ENCODE measurements around the gene COL26A1. TPM values are rescaled to one million over a fixed set of nuclear protein-coding genes. Genes with fewer than 3 reads are reported as not detected.

Gene COL26A1
- total and polyA plus RNA-seq, 7 experiments from 2014 or later, result 0.24 TPM; not detected in 6

DNA sequence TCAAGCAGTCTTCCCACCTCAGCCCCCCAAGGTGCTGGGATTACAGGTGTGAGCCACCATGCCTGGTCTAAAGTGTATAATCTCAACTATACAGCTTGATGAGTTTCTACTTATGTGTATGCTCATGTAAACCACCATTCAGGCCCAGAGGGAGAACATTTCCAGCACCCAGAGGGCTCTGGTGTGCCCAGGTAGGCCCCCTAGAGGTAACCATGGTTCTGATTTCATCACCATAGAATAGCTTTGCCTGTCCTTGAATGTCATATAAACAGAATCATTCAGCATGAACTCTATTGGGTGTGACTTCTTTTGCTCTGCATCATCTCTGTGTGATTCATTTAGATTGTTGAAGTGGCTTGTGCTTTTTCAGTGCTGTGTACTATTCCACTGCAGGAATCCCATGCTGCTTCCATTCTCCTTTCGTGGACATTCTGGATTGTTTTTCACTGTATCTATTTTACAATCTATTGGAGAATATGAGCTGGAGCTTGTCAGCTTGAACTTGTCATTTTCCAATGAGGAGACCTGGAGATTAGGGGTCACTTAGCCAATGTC is 35.2 kb downstream of the COL26A1 start:
- CTCF ChIA-PET, result interaction anchor here (2.0 kb wide), 1 partner anchor 13 kb away, joined by 7 read pairs; no protein-coding TSS in a partner anchor
- Mint-ChIP-seq H3K36me3 (no peaks in the 10 kb centered on the region), H3K4me1 (peaks cover 0 to 14% (median 6%) of the 10 kb centered on the region in 7 donors), H3K9me3 (peaks cover 0 to 4% (median 0%) of the 10 kb centered on the region in 11 donors), H3K27ac (peak overlapping the region in 1 of 9 donors; percentile 30), H3K4me3 (no peak overlapping the region), H3K27me3 (peaks cover 0 to 24% (median 13%) of the 10 kb centered on the region in 5 donors)
- H3K27ac ChIP-seq (ENCODE audit: low read depth, low read length), result no peak overlapping the region
- DNase-seq (no peak), ATAC-seq (no peak)
- H3K4me3 ChIP-seq (ENCODE audit: low read length), result no peak overlapping the region
- POLR2A ChIA-PET, result interaction anchor here (0.6 kb wide), 1 partner anchor 73 kb away, joined by 3 read pairs; no protein-coding TSS in a partner anchor
- H3K4me1 ChIP-seq (ENCODE audit: control insufficient read depth in 2 of 2, insufficient read depth in 2 of 2, low read length in 2 of 2), result no peaks in the 10 kb centered on the region
- intact Hi-C loops (cut with micrococcal nuclease), result no loop called here
- H3K36me3 ChIP-seq (ENCODE audit: control insufficient read depth in 2 of 3, insufficient read depth in 3 of 3, low read length in 3 of 3), result no peaks in the 10 kb centered on the region
- H3K27me3 ChIP-seq (ENCODE audit: control insufficient read depth in 2 of 2, insufficient read depth in 2 of 2, low read length in 2 of 2), result no peaks in the 10 kb centered on the region
- no peaks in the 10 kb centered on the region for H3K9me3 ChIP-seq (ENCODE audit: control insufficient read depth in 2 of 3, low read length in 3 of 3)

DNA sequence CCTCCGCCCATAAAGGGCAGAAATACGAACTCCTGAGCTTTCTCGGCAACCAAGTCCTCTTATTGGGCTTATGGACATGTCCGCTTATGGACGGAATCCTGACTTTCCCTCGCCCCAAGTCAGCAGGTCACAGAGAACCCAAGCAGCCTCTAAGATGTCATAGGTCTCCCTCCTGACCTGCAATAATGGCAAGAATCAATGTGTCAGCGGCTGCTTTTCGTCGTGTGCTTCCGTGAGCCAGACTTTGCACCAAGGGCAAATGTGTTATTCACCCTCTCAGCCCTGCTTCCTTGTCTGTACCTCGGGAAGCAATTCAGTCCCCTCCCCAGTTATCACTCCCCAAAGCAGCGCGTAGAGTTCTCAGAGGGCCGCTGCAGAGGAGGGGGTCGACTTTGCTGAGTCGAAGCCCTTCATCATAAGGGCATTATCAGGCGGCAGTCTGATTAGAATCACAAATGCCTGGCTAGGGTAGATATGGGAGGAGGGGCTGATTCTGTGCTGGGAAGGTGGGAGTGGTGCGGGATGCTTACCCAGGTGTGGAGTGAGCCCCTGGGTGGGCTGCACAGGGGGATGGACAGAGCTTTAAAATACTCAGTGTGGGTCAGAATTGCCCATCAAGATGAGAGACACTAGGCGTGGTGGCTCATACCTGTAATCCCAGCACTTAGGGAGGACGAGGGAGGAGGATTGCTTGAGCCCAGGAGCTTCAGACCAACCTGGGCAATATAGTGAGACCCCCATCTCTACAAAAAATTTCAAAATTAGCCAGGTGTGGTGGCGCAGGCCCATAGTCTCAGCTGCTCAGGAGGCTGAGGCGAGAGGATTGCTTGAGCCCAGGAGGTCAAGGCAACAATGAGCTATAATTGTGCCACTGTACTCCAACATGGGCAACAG is 36.0 kb downstream of the COL26A1 start:
- CTCF ChIA-PET, result interaction anchor here (2.0 kb wide), 1 partner anchor 13 kb away, joined by 7 read pairs; no protein-coding TSS in a partner anchor
- H3K4me1 Mint-ChIP-seq, result peaks cover 0 to 8% (median 0%) of the 10 kb centered on the region in 7 donors

DNA sequence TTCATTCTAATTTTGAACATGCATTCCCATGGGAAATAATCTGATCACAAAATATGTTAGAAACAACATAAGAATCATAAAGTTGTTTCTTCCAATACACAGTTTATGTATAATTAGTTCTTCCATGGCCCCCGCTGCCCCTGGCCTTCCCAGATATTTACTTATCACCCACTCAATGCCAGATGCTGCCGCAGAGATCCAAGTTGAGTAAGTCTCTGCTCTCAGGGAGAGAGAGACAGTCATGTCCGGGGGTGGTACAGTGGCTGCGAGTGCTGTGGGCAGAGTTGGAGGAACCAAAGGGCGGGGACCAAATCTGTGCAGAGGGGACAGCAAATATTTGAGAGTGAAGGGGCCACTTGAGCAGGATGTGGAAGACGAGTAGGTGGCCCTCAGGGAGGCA is 37.1 kb downstream of the COL26A1 start:
- H3K36me3 ChIP-seq (ENCODE audit: control insufficient read depth in 2 of 3, insufficient read depth in 3 of 3, low read length in 3 of 3), result no peaks in the 10 kb centered on the region
- Mint-ChIP-seq H3K4me1 (peaks cover 0 to 8% (median 0%) of the 10 kb centered on the region in 7 donors), H3K27ac (peak overlapping the region in 1 of 9 donors; percentile 77), H3K36me3 (no peaks in the 10 kb centered on the region), H3K4me3 (no peak overlapping the region), H3K9me3 (peaks cover 0 to 4% (median 0%) of the 10 kb centered on the region in 11 donors), H3K27me3 (peaks cover 0 to 26% (median 14%) of the 10 kb centered on the region in 5 donors)
- intact Hi-C loops (cut with micrococcal nuclease), result no loop called here
- ChIA-PET POLR2A (no interaction called here), CTCF (interaction anchor here (2.0 kb wide), 1 partner anchor 11 kb away, joined by 7 read pairs; no protein-coding TSS in a partner anchor)
- H3K4me1 ChIP-seq (ENCODE audit: control insufficient read depth in 2 of 2, insufficient read depth in 2 of 2, low read length in 2 of 2), result no peaks in the 10 kb centered on the region
- ATAC-seq (no peak), DNase-seq (no peak)
- H3K27me3 ChIP-seq (ENCODE audit: control insufficient read depth in 2 of 2, insufficient read depth in 2 of 2, low read length in 2 of 2), result no peaks in the 10 kb centered on the region
- H3K4me3 ChIP-seq (ENCODE audit: low read length), result no peak overlapping the region
- H3K27ac ChIP-seq (ENCODE audit: low read depth, low read length), result no peak overlapping the region
- H3K9me3 ChIP-seq (ENCODE audit: control insufficient read depth in 2 of 3, low read length in 3 of 3), result no peaks in the 10 kb centered on the region

More for the DNA sequence above, 36.0 kb downstream of the COL26A1 start:
- Histone ChIP-seq H3K9me3 (ENCODE audit: control insufficient read depth in 2 of 3, low read length in 3 of 3) (no peaks in the 10 kb centered on the region), H3K27me3 (ENCODE audit: control insufficient read depth in 2 of 2, insufficient read depth in 2 of 2, low read length in 2 of 2) (no peaks in the 10 kb centered on the region), H3K4me1 (ENCODE audit: control insufficient read depth in 2 of 2, insufficient read depth in 2 of 2, low read length in 2 of 2) (no peaks in the 10 kb centered on the region), H3K36me3 (ENCODE audit: control insufficient read depth in 2 of 3, insufficient read depth in 3 of 3, low read length in 3 of 3) (no peaks in the 10 kb centered on the region), H3K27ac (ENCODE audit: low read depth, low read length) (no peak overlapping the region), H3K4me3 (ENCODE audit: low read length) (no peak overlapping the region)
- POLR2A ChIA-PET, result no interaction called here
- no peak for DNase-seq
- ATAC-seq, result no peak
- no peaks in the 10 kb centered on the region for H3K36me3 Mint-ChIP-seq
- peaks cover 0 to 4% (median 0%) of the 10 kb centered on the region in 11 donors for H3K9me3 Mint-ChIP-seq
- H3K27ac Mint-ChIP-seq, result peak overlapping the region in 1 of 9 donors; percentile 30
- intact Hi-C loops (cut with micrococcal nuclease), result no loop called here
- H3K4me3 Mint-ChIP-seq, result no peak overlapping the region
- H3K27me3 Mint-ChIP-seq, result peaks cover 0 to 26% (median 14%) of the 10 kb centered on the region in 5 donors

DNA sequence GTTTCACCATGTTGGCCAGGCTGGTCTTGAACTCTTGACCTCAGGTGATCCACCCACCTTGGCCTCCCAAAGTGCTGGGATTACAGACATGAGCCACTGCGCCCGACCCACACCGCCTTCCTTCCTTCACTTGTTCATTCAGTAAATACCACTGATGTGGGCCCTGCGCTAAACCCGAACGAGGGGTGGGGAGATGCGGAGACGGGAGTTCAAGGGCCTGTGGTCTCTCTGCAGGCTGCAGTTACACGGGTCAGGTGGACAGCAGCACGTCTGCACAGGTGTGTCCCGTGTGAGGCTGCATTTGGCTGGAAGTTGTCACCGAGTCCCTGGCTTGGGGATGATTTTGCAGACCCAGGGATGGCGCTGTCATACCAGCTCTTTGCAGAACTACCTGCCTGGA is 38.1 kb downstream of the COL26A1 start:
- Mint-ChIP-seq H3K27me3 (peaks cover 0 to 33% (median 14%) of the 10 kb centered on the region in 5 donors), H3K36me3 (no peaks in the 10 kb centered on the region), H3K4me1 (peaks cover 0 to 8% (median 0%) of the 10 kb centered on the region in 7 donors), H3K27ac (no peak overlapping the region), H3K4me3 (no peak overlapping the region), H3K9me3 (peaks cover 0 to 4% (median 0%) of the 10 kb centered on the region in 11 donors)
- CTCF ChIA-PET, result no interaction called here
- DNase-seq, result no peak
- Histone ChIP-seq H3K9me3 (ENCODE audit: control insufficient read depth in 2 of 3, low read length in 3 of 3) (no peaks in the 10 kb centered on the region), H3K36me3 (ENCODE audit: control insufficient read depth in 2 of 3, insufficient read depth in 3 of 3, low read length in 3 of 3) (no peaks in the 10 kb centered on the region), H3K4me1 (ENCODE audit: control insufficient read depth in 2 of 2, insufficient read depth in 2 of 2, low read length in 2 of 2) (no peaks in the 10 kb centered on the region), H3K27me3 (ENCODE audit: control insufficient read depth in 2 of 2, insufficient read depth in 2 of 2, low read length in 2 of 2) (no peaks in the 10 kb centered on the region), H3K27ac (ENCODE audit: low read depth, low read length) (no peak overlapping the region), H3K4me3 (ENCODE audit: low read length) (no peak overlapping the region)
- intact Hi-C loops (cut with micrococcal nuclease), result no loop called here
- no peak for ATAC-seq
- POLR2A ChIA-PET, result interaction anchor here (0.6 kb wide), 1 partner anchor 1187 kb away, joined by 3 read pairs; no protein-coding TSS in a partner anchor

DNA sequence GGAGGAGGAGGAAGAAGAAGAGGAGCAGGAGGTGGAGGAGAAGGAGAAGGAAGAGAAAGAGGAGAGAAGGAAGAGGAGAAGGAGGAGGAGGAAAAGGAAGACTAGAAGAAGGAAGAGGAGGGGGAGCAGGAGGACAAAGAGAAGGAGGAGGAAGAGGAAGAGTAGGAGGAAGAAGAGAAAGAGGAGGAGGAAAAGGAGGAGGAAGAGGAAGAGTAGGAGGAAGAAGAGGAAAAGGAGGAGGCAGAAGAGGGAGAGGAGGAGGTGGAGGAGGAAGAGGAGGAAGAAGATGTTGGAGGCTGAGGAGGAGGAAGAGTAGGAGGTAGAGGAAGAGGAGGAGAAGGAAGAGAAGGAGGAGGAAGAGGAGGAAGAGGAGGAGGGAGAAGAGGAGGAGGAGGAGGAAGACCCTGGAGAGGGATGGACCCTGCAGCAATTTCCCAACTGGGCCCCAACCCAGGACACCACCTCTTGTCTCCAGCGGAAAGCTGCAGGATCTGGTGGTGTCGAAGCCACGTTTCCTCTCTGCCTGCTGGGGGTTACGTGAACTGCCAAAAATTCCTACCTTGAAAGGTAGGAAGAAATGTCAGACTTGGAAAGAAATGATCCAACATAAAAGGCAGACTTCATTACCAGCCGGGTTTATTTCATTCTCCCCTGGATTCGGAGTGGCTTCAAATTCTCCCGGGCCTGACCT is 38.9 kb downstream of the COL26A1 start:
- no peak for DNase-seq
- no peak for ATAC-seq
- Histone ChIP-seq H3K9me3 (ENCODE audit: control insufficient read depth in 2 of 3, low read length in 3 of 3) (no peaks in the 10 kb centered on the region), H3K4me1 (ENCODE audit: control insufficient read depth in 2 of 2, insufficient read depth in 2 of 2, low read length in 2 of 2) (no peaks in the 10 kb centered on the region), H3K27me3 (ENCODE audit: control insufficient read depth in 2 of 2, insufficient read depth in 2 of 2, low read length in 2 of 2) (no peaks in the 10 kb centered on the region), H3K36me3 (ENCODE audit: control insufficient read depth in 2 of 3, insufficient read depth in 3 of 3, low read length in 3 of 3) (no peaks in the 10 kb centered on the region), H3K4me3 (ENCODE audit: low read length) (no peak overlapping the region), H3K27ac (ENCODE audit: low read depth, low read length) (no peak overlapping the region)
- Mint-ChIP-seq H3K4me1 (peaks cover 0 to 8% (median 0%) of the 10 kb centered on the region in 7 donors), H3K4me3 (no peak overlapping the region), H3K36me3 (no peaks in the 10 kb centered on the region), H3K27me3 (peaks cover 0 to 33% (median 14%) of the 10 kb centered on the region in 5 donors), H3K27ac (peak overlapping the region in 2 of 9 donors; percentile 14 to 28), H3K9me3 (peaks cover 0 to 4% (median 0%) of the 10 kb centered on the region in 11 donors)
- intact Hi-C loops (cut with micrococcal nuclease), result no loop called here
- ChIA-PET POLR2A (no interaction called here), CTCF (no interaction called here)

DNA sequence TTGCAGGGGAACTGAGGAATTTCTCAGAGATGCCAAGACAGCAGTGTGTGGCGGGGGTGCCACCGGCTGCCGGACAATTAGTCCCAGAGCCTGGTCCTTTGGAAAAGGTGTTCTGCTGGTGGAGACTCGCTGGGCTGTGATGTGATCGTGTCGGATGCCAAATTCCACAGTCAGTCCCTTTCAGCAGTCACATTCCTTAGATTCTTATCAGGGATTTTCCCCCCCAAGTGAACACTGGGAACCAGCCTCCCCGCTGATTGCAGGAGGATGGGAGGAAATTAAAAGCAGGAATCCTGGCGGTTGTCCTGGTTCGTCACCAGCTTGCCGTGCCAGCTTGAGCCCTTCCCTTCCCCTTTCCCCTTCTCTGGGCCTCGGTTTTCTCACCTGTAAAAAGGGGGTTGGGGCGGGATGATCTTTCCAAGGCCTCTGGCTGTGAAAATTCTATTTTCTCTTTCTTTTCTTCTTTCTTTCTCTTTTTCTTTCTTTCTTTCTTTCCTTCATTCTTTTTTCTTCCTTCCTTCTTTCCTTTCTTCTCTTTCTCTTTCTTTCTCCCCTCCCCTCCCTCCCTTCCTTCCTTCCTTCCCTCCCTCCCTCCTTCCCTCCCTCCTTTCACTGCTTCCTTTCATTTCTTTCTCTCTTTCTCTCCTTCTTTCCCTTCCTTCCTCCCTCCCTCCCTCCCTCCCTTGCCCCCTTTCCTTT is 39.6 kb downstream of the COL26A1 start:
- ATAC-seq (no peak), DNase-seq (no peak)
- no peak overlapping the region for H3K4me3 ChIP-seq (ENCODE audit: low read length)
- POLR2A ChIA-PET, result no interaction called here
- no peaks in the 10 kb centered on the region for H3K27me3 ChIP-seq (ENCODE audit: control insufficient read depth in 2 of 2, insufficient read depth in 2 of 2, low read length in 2 of 2)
- CTCF ChIA-PET, result no interaction called here
- no peak overlapping the region for H3K27ac ChIP-seq (ENCODE audit: low read depth, low read length)
- Mint-ChIP-seq H3K4me3 (no peak overlapping the region), H3K9me3 (peaks cover 0 to 4% (median 0%) of the 10 kb centered on the region in 11 donors), H3K27ac (no peak overlapping the region), H3K4me1 (peaks cover 0 to 7% (median 0%) of the 10 kb centered on the region in 7 donors), H3K27me3 (peaks cover 0 to 30% (median 14%) of the 10 kb centered on the region in 5 donors), H3K36me3 (no peaks in the 10 kb centered on the region)
- no peaks in the 10 kb centered on the region for H3K9me3 ChIP-seq (ENCODE audit: control insufficient read depth in 2 of 3, low read length in 3 of 3)
- H3K4me1 ChIP-seq (ENCODE audit: control insufficient read depth in 2 of 2, insufficient read depth in 2 of 2, low read length in 2 of 2), result no peaks in the 10 kb centered on the region
- no peaks in the 10 kb centered on the region for H3K36me3 ChIP-seq (ENCODE audit: control insufficient read depth in 2 of 3, insufficient read depth in 3 of 3, low read length in 3 of 3)
- intact Hi-C loops (cut with micrococcal nuclease), result no loop called here

Data from naive thymus-derived CD4-positive, alpha-beta T cell (primary cell).